Measurements from ENCODE around the gene PTPRN2.

The PTPRN2 gene

GRCh38 chr7:158517072-158517471 is 70.6 kb downstream of the PTPRN2 start:
- TF ChIP-seq GATA2 (IDR thresholded peaks at IDR 0.05; ENCODE audit: low read depth, low read length) (no peak), GATA3 (IDR thresholded peaks at IDR 0.05; ENCODE audit: low read depth, low read length) (no peak)

- TF ChIP-seq GATA2 (IDR thresholded peaks at IDR 0.05; ENCODE audit: low read depth, low read length): no peak
- no peak for TF ChIP-seq GATA3 (IDR thresholded peaks at IDR 0.05; ENCODE audit: low read depth, low read length)
Measured at GRCh38 chr7:158516524-158516923, 71.1 kb downstream of the PTPRN2 start.

GRCh38 chr7:158512869-158513268 is 74.8 kb downstream of the PTPRN2 start:
- no peak for TF ChIP-seq GATA2 (IDR thresholded peaks at IDR 0.05; ENCODE audit: low read depth, low read length)
- TF ChIP-seq GATA3 (IDR thresholded peaks at IDR 0.05; ENCODE audit: low read depth, low read length): no peak

GRCh38 chr7:158512042-158512441 is 75.6 kb downstream of the PTPRN2 start:
- TF ChIP-seq GATA2 (IDR thresholded peaks at IDR 0.05; ENCODE audit: low read depth, low read length): no peak
- no peak for TF ChIP-seq GATA3 (IDR thresholded peaks at IDR 0.05; ENCODE audit: low read depth, low read length)

- TF ChIP-seq GATA2 (IDR thresholded peaks at IDR 0.05; ENCODE audit: low read depth, low read length): no peak
- no peak for TF ChIP-seq GATA3 (IDR thresholded peaks at IDR 0.05; ENCODE audit: low read depth, low read length)
Measured at GRCh38 chr7:158508802-158509385, 78.7 kb downstream of the PTPRN2 start.

- no peak for TF ChIP-seq GATA2 (IDR thresholded peaks at IDR 0.05; ENCODE audit: low read depth, low read length)
- TF ChIP-seq GATA3 (IDR thresholded peaks at IDR 0.05; ENCODE audit: low read depth, low read length): no peak
Measured at GRCh38 chr7:158507917-158508316, 79.7 kb downstream of the PTPRN2 start.

- TF ChIP-seq GATA2 (IDR thresholded peaks at IDR 0.05; ENCODE audit: low read depth, low read length) (no peak), GATA3 (IDR thresholded peaks at IDR 0.05; ENCODE audit: low read depth, low read length) (no peak)
Measured at GRCh38 chr7:158506626-158507025, 81.0 kb downstream of the PTPRN2 start.

GRCh38 chr7:158505683-158506082 is 81.9 kb downstream of the PTPRN2 start:
- TF ChIP-seq GATA2 (IDR thresholded peaks at IDR 0.05; ENCODE audit: low read depth, low read length): no peak
- no peak for TF ChIP-seq GATA3 (IDR thresholded peaks at IDR 0.05; ENCODE audit: low read depth, low read length)

- no peak for TF ChIP-seq GATA3 (IDR thresholded peaks at IDR 0.05; ENCODE audit: low read depth, low read length)
- no peak for TF ChIP-seq GATA2 (IDR thresholded peaks at IDR 0.05; ENCODE audit: low read depth, low read length)
Measured at GRCh38 chr7:158502068-158502750, 85.4 kb downstream of the PTPRN2 start.

GRCh38 chr7:158501393-158502067 is 86.1 kb downstream of the PTPRN2 start:
- TF ChIP-seq GATA3 (IDR thresholded peaks at IDR 0.05; ENCODE audit: low read depth, low read length) (no peak), GATA2 (IDR thresholded peaks at IDR 0.05; ENCODE audit: low read depth, low read length) (no peak)

- TF ChIP-seq GATA3 (IDR thresholded peaks at IDR 0.05; ENCODE audit: low read depth, low read length) (no peak), GATA2 (IDR thresholded peaks at IDR 0.05; ENCODE audit: low read depth, low read length) (no peak)
Measured at GRCh38 chr7:158500651-158501052, 87.0 kb downstream of the PTPRN2 start.

GRCh38 chr7:158499082-158499455 is 88.6 kb downstream of the PTPRN2 start:
- TF ChIP-seq GATA2 (IDR thresholded peaks at IDR 0.05; ENCODE audit: low read depth, low read length): no peak
- TF ChIP-seq GATA3 (IDR thresholded peaks at IDR 0.05; ENCODE audit: low read depth, low read length): no peak

- TF ChIP-seq GATA3 (IDR thresholded peaks at IDR 0.05; ENCODE audit: low read depth, low read length) (no peak), GATA2 (IDR thresholded peaks at IDR 0.05; ENCODE audit: low read depth, low read length) (no peak)
Measured at GRCh38 chr7:158498443-158499081, 89.1 kb downstream of the PTPRN2 start.

GRCh38 chr7:158497627-158498026 is 90.0 kb downstream of the PTPRN2 start:
- TF ChIP-seq GATA2 (IDR thresholded peaks at IDR 0.05; ENCODE audit: low read depth, low read length) (no peak), GATA3 (IDR thresholded peaks at IDR 0.05; ENCODE audit: low read depth, low read length) (no peak)

Measured in SH-SY5Y (cell line).